Inferior parietal cortex (tissue), 1 donor: Measurements from ENCODE around the gene KIAA0319L.
"Not testable (repeated sequence)": the region's sequence is repeated elsewhere in the genome, so short reads cannot be mapped to it uniquely, and the experiment has no call there.

ENCODE experiments used
- DNase-seq: peaks from one replicate; pipeline ENCODE4 v3.0.0-alpha.2; 2016; ENCODE audit errors: extremely low spot score

Gene KIAA0319L

DNA sequence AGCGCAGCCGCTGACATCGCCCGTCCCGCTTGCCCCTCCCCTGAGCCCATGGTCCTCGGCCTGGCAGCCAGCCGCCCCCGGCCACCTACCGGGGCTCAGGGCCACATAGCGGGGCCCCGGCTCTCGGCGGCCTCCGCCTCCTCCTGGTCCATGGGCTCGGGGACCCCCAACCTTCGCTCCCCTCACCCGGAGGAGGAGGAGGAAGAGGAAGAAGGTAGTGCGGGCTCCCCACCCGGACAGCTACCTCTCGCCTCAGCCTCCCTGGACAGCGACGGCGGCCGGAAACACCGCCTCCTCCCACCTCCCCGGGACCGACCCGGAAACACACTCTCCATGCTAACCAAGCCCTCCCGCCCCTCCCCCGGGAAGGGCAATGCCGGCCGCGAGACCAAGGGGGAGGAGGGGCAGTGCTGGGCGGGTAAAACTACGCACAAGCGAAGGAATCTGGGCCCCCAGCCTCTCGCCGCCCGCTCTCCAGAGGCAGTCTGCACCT lies at the start of gene KIAA0319L:
TSS of gene KIAA0319L (minus strand) at position 286 of the 493 bp plus-strand sequence. CDS start 2,912 bp downstream, outside the sequence.
- DNase-seq, result peak; percentile 91

DNA sequence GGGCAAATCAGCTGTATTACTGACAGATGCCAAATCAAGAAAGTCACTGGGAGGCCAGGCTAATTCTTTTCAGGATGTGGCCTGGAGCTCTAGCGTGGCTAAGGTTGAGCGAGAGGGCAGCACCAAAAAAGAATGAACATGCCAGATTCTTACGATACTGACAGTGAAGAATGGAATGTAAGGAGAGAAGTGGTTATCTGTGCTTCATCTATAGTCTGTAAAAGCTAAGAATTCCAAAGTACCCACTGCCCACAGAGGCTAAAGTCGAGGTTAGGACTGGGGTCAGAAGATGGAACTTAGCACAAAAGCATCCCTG lies 48.6 kb upstream of the KIAA0319L start:
- no peak for DNase-seq

DNA sequence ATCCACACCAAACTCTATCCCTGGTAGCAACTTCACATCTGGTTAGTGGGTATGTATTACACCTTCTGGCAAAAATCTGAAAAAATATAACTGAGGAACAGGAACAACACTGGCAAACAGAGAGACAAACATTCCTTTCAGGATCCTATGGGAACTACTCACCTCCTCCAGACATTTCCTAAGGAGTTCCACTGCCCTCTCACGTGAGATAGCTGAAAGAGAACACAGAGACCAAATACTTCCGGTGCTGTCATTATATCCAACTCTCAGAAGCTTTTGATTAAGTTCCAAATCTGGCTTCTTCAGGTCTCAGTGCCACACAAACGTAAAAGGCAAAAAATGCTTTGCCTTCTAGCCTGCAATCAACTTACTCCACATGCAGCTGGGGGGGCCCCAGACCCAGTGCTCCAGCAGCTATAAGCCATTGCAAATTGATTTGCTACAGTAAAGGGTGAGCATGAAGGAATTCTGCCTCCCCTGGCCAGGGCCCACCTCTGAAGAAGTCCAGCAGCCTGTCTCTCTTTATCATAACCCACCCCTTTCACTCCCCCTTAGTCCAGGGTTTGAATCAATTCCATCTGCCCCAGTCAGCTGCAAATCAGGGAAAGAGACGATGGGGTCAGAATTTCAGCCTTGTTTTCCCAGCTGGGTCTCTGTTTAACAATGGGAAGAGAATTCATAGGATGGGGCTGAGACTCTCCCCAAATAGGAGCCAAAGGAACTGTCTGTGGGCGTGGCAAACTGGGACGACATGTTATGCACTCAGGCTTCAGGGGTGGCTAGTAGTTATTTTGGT lies 48.1 kb upstream of the KIAA0319L start:
- DNase-seq, result no peak

DNA sequence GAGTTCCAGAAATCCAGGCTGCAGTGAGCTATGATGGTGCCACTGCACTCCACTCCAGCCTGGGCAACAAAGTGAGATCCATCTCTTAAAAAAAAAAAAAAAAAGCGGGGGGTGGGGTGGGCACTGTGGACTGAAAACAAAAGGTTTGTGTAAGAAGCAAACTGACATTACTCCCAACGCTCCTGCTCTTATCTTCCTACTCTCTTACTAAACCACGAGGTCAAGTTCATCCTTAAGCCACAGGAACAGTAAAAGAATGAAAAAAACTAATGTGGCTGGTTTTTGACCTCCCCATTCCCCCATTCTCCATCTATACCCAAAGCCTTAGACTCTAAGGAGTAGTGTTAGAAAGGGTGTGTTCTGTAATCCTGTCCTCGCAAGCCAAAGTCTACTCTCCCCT lies 46.7 kb upstream of the KIAA0319L start:
- DNase-seq, result no peak

DNA sequence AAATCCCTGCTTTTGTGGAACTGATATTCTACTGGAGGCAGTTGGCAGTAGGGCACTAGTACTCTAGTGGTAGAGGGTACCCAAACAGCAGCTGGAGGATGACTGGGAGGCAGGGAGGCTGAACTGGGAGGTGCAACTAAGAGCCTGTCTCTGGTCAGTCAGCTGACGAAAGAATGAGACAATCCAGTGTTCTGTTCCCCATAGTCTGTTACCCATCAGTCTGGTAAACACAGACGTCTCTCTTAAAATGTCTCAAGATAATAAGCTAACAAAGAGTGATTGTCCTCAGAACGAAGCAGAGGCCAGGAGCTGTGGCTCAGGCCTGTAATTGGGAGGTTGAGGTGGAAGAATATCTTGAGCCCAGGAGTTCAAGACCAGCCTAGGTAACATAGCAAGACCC lies 46.3 kb upstream of the KIAA0319L start:
- DNase-seq, result no peak

DNA sequence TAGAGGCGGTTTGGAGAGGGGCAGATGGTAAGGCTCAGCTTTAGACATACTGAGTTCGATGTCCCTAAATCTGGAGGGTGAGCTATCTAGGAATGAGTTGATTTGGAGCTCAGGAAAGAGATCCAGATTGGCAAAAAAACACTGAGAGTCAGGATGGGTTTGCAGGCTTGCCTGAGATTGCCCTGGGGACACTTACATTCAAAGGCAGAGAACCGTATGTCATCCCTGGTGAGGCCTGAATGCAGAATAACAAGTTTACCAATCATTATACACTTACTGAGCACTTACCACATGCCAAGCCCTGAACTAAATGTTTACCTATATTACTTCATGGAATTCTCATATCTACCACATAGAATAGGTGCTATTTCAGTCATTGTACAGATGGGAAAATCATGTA lies 43.4 kb upstream of the KIAA0319L start:
- DNase-seq, result no peak

DNA sequence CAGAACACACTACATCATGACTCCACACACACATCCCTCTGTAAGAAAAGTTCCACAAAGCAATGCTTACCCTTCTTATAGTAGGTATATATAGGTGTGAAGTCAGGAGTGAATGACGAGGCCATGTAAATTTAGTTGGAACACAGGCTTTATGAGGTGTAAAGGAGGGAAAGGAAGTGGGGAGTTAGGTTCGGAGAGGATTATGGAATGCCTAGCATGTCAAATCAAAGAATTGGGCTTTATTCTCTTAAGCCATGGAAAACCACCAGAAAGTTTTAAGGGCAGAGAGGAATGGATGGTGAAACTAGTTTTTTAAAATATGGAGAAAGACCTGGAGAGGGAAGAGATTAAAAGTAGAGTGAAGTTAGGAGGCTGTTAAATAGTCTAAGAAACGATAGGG lies 42.2 kb upstream of the KIAA0319L start:
- DNase-seq, result no peak

DNA sequence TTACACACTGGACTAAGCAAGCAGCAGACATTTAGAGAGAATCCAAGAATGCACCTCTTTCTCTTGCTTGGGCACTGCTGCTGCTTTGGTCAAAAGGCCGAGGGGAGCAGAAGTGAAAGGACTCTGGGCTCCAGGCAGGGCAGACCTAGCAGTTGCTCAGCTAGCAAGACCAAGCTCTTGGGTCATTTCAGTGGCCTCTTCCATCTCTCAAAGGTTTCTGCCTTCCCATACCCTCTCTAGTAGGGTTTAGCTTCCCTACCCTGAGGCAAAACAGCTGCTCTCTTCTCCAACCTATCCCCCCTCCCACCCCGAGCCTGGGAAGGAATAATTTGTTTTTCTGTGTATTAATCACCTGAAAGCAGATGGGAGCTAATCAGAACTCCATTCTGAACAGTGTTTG lies 41.7 kb upstream of the KIAA0319L start:
- DNase-seq, result no peak

DNA sequence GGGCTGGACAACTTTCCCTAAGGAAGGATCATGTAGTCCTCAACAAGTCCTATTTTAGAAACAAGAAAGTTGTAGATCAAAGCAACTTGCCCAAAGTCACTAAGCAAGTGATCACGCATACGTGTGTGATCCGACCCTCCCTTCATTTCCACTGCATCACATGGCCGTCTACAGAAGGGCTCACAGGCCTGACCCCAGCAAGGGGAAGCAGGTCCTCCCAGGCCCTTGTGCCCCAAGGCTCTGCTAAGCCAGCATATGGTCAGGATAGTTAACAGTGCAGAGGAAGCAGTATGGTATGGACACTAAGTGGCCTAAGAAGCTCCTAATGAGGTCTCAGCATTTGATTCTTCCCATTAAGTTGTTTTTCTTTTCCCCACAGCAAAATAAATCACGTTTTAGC lies 40.7 kb upstream of the KIAA0319L start:
- DNase-seq, result no peak

DNA sequence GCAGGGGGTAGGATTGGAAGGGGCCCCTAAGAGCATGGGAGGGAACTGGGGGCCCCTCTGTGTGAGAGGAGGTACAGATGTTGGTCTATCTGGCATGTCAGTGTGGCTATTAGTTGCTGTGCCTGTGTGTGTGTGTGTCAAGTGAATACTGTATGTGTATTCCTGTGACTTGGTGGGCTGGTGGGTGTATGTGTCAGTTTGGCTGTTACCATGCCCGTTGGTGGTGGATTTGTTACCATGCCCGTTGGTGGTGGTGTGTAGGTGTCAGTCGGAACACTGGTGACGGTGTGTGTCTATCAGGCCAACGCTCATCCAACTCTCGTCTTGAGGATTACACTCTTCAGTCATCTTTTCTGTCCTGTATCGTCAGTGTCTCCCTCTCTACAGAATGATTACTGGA lies 38.5 kb upstream of the KIAA0319L start:
- DNase-seq, result no peak

DNA sequence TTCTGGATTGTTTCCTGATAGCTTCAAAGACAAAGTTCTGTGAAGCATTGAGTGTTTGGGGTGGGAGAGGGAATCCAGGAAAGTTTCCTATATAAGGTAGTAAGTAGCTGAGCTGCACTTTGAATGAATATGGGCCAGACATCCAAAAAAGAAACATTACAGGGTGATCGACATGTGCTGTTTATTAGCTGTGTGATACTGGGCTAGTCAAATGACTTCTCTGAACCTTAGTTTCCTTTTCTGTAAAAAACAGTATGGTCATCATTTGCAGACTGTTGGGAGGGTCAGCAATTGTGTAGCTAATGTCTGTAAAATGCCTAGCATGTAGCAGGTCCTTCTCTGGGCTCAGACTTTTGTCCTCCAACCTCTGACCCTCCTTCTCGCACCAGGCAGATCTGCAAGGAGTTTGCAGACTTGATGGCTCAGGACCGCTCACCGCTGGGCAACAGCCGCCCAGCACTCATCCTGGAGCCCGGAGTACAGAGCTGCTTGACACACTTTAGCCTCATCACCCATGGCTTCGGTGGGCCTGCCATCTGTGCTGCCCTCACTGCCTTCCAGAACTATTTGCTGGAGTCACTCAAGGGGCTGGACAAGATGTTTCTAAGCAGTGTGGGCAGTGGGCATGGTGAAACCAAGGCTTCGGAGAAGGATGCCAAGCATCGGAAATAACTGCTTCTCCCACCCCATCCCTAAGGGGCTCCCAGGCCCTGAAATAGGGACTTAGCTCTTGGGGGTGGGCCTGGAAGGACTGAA lies 37.0 kb upstream of the KIAA0319L start:
- no peak for DNase-seq

DNA sequence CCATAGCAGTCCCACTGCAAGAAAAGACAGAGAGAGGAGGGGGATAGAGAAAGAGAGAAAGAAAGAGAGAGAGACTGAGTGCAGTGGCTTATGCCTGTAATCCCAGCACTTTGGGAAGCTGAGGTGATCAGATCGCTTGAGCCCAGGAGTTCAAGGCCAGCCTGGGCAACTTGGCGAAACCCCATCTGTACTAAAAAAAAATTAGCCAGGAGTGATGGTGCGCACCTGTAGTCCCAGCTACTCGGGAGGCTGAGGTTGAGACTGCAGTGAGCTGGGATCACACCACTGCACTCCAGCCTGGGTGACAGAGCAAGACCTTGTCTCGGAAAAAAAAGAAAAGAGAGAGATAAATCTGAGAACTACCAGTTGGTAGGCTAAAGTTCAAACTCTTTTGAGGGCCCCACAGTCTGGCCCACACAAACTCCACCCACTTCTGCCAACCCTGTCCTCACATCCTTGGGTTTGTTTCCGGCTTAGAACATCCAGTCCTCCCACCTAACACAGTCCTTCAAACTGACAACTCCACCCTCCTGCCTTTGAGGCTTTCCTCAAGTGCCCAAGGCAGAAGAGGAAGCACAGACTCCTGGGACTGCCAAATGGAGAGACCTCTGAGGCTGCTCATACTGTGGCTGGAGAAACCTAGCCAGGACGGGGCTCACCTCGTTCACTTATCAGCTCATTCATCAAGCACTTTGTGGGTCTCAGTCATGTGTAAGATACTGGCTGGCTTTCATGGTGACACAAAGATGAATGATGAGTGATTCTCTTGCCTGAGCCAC lies 36.0 kb upstream of the KIAA0319L start:
- no peak for DNase-seq

DNA sequence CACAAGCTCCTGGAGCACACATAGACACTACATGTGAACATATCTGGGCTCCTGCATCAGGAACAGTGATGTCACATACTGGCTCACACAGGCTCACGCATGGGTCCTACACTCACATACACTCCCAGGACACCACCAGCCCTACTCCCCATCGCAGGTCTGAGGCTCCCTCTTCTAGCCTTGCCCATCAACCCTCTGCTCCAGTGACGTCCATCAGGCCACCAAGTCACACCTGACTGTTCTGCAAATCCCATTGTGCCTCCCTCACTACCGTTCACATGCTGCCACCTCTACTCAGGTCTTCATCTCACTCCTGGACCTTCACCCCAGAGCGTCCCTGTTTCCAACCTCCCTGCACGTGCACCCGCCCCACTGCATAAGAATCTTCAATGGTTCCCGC lies 34.0 kb upstream of the KIAA0319L start:
- no peak for DNase-seq

DNA sequence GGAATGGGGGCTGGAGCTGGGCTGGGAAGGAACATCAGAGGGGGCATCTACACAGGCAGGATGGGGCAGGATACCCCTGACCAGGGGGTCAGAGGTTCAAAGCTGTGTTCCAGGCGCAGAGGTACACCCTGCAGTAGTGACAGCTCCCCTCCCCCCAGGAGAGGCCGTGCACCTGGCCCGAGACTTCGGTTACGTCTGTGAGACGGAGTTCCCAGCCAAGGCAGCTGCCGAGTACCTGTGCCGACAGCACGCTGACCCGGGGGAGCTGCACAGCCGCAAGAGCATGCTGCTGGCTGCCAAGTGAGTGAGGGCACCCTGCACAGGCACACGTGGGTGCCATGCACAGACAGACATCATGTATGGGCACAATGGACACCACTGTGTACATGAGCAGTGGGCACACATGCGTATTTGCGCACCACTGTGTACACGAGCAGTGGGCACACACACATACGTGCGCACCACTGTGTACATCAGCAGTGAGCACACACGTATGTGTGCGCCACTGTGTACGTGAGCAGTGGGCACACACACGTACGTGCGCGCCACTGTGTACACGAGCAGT lies 33.4 kb upstream of the KIAA0319L start:
- no peak for DNase-seq

DNA sequence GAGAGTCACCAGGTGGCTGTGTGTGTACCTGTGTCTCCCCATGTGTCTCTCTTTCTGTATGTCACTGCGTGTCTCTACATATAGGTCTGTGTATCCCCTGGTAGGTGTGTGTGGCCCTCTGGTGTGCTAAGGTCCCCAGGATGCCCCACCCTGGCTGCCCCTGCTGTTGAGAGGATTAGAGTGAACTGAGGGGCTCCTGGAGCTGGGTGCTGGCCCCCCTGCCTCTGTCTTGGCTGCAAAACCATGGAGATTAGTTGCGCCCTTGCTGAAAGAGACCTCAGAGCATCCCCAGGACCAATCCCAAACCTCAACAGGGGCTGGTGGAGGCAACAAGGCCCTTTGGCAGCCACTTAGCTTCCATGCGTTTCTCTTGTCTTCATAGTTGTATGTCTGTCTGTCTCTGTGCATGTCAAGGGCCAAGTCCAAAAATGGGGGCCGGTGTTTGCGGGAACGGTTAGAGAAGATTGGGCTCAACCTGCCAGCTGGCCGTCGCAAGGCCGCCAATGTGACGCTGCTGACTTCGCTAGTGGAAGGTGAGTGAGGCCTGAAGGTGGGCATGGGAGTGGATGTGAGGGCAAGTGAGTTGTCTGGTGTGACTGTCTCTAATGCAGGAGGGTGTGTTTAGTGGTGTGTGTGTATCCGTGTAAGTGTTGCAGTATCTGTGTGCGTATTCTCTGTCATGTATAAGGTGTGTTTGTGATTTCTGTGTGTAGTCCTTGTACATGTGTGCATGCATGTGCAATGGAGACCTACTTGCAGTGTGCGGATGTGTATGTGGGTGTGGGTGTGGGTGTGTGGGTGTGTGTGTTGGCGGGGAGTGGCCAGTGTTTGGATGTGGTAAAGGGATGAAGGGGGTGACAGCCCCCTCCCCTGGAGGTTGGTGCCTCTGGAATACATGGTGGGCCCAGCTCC lies 32.6 kb upstream of the KIAA0319L start:
- no peak for DNase-seq

DNA sequence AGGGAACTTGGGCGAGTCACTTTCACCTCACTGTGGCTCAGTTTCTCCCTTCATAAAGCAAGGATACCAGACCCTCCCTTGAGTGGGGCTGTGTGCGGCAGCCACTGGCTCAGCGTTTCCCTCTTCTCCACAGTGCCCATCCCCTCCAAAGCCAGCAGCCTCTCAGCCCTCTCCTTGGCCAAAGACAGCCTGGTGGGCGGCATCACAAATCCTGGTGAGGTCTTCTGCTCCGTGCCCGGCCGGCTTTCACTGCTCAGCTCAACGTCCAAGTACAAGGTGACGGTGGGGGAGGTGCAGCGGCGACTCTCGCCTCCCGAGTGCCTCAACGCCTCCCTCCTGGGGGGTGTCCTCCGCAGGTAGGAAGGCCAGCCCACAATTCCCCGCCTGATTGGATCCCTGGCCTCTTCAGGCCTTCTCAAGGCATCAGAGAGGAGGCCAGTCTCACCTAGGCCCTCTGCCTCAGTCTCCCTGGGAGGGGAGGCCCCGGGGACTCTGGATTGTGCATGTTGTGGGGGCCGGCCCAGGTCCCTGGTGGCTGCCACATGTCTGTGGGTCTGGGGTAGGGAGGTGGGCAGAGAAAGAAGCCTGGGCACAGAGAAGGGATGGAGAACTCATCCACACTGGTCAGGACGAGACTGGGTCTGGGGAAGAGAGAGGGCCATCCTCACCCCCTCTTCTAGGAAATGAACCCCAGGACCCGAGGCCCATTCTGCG lies 31.2 kb upstream of the KIAA0319L start:
- no peak for DNase-seq

DNA sequence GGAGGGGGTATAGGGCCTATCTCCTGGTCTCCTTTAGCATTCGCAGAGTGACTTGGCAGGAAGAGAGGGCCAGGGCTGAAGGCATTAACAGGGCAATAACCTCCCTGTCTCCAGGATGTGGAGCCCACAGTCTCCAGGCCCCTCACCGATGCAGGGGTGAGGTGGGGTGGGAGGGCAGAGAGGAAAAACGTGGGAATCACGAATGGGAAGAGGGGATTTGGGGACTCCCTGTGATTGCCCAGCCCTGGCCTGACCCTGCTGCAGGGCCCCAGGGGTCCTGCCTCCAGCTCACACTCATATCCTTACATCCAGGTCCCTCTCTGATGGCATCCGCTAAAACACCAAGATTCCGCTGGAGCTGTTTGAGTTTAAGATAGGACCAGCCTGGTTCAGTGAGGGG lies 30.5 kb upstream of the KIAA0319L start:
- no peak for DNase-seq

DNA sequence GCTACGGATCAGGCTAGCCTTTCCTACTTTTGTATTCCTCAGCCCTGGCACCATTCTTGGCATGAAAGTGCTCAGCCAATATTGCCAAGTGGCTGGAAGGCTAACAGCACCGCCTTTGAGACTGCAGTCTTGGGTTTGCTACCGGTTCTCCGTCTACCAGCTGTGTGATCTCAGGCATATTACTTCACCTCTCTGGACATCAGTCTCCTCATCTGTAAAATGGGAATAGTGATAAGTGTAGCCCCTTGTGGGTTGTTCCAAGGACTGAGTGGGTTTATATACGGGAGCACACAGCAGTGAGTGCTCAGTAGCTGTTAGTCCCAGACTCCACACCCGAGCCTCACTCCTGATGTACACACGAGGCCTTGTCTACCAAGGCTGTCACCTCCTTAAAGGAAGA lies 29.6 kb upstream of the KIAA0319L start:
- no peak for DNase-seq

DNA sequence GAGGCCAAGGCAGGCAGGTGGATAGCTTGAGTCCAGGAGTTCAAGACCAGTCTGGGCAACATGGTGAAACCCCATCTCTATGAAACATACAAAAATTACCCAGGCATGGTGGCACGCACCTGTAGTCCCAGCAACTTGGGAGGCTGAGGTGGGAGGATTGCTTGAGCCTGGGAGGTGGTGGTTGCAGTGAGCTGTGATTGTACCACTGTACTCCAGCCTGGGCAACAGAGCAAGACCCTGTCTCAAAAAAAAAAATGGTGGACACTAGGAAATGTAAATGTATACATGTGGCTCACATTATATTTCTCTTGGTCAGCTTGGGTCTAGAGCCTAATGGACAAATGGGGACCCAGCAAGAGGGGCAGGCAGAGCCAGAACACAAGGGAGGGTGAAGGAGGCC lies 28.6 kb upstream of the KIAA0319L start:
- not testable (repeated sequence) for DNase-seq

DNA sequence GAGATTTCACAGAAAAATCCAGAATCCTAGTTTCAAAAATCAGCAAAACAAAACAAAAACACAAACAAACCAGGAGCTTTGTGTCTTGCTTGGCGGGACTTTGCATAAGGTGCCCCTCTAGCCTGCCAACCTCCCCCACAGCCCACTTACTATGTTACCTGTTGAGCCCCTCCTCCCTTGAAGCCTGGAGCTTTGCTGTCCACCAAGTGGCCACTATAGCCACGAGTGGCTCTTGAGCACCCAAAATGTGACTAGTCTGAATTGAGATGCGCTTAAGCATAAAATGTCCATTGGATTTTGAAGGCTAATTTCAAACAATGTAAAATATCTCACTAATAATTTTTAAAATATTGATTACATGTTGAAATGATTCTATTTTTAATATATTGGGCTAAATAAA lies 28.1 kb upstream of the KIAA0319L start:
- DNase-seq, result no peak
